H7 (cell line): ENCODE measurements around the gene JMY. TPM values are rescaled to one million over a fixed set of nuclear protein-coding genes. Genes with fewer than 3 reads are reported as not detected.
A peak's percentile ranks its signal among the peaks of the same experiment; 100 is the strongest.
"Not testable (repeated sequence)": the region's sequence is repeated elsewhere in the genome, so short reads cannot be mapped to it uniquely, and the experiment has no call there.

ENCODE experiments used
- DNase-seq: peaks from one replicate; pipeline ENCODE4 v3.0.0; 2012
- H3K27me3 ChIP-seq: 2 replicates; pipeline ENCODE4 v1.6.0; 2011; ENCODE audit warnings: mild to moderate bottlenecking, low read length; ENCODE audit not compliant: control insufficient read depth, insufficient read depth
- H3K36me3 ChIP-seq: replicated peaks from 2 replicates; pipeline ENCODE4 v1.5.1; 2011; ENCODE audit warnings: low read length; ENCODE audit not compliant: control insufficient read depth, insufficient read depth
- H3K4me3 ChIP-seq: 2 replicates; pipeline ENCODE4 v1.5.1; 2011; ENCODE audit warnings: low read depth, mild to moderate bottlenecking, control low read depth, low read length, moderate library complexity; ENCODE audit not compliant: insufficient read depth
- total RNA-seq: library from RNA; depleted of rRNA; stranded (reverse); fragments of >200 nt; shearing (Covaris generic); gene quantifications from 2 replicates; pipeline ENCODE4 v1.2.3, GENCODE V29; 2014

Gene JMY
- total RNA-seq, 1 experiment from 2014 or later, result 8.7 TPM

- H3K27me3 ChIP-seq, result no peaks in the 10 kb centered on the region
- H3K36me3 ChIP-seq, result no peaks in the 10 kb centered on the region
- no peak overlapping the region for H3K4me3 ChIP-seq
- DNase-seq, result no peak
Observed at GRCh38 chr5:79225441-79225840, 10.5 kb upstream of the JMY start.

GRCh38 chr5:79227484-79228025, 8.4 kb upstream of the JMY start:
- H3K4me3 ChIP-seq, result no peak overlapping the region
- no peaks in the 10 kb centered on the region for H3K36me3 ChIP-seq
- DNase-seq, result no peak

GRCh38 chr5:79229357-79230174, 6.4 kb upstream of the JMY start:
- Histone ChIP-seq H3K36me3 (no peaks in the 10 kb centered on the region), H3K27me3 (no peaks in the 10 kb centered on the region)

More at GRCh38 chr5:79227484-79228025, 8.4 kb upstream of the JMY start:
- no peaks in the 10 kb centered on the region for H3K27me3 ChIP-seq

GRCh38 chr5:79235261-79235633, 684 bp upstream of the JMY start:
- no peaks in the 10 kb centered on the region for H3K36me3 ChIP-seq
- DNase-seq, result no peak
- H3K27me3 ChIP-seq, result peaks cover 5% of the 10 kb centered on the region
- peak overlapping the region; percentile 85 for H3K4me3 ChIP-seq

More at GRCh38 chr5:79229357-79230174, 6.4 kb upstream of the JMY start:
- DNase-seq, result no peak
- no peak overlapping the region for H3K4me3 ChIP-seq

GRCh38 chr5:79236362-79236969, 535 bp downstream of the JMY start:
- no peaks in the 10 kb centered on the region for H3K36me3 ChIP-seq
- H3K4me3 ChIP-seq, result peak overlapping the region; percentile 85
- peak; percentile 85 for DNase-seq
- peaks cover 5% of the 10 kb centered on the region for H3K27me3 ChIP-seq

- peaks cover 5% of the 10 kb centered on the region for H3K27me3 ChIP-seq
- peak overlapping the region; percentile 85 for H3K4me3 ChIP-seq
- peak; percentile 63 for DNase-seq
- no peaks in the 10 kb centered on the region for H3K36me3 ChIP-seq
Observed at GRCh38 chr5:79236970-79237739, 1.2 kb downstream of the JMY start.

- peaks cover 5% of the 10 kb centered on the region for H3K27me3 ChIP-seq
- peak overlapping the region; percentile 85 for H3K4me3 ChIP-seq
- DNase-seq, result no peak
- no peaks in the 10 kb centered on the region for H3K36me3 ChIP-seq
Observed at GRCh38 chr5:79237740-79238560, 2.0 kb downstream of the JMY start.

GRCh38 chr5:79240561-79240960, 4.6 kb downstream of the JMY start:
- H3K27me3 ChIP-seq, result peaks cover 5% of the 10 kb centered on the region
- no peak for DNase-seq
- H3K4me3 ChIP-seq, result no peak overlapping the region
- no peaks in the 10 kb centered on the region for H3K36me3 ChIP-seq

GRCh38 chr5:79241535-79241979, 5.6 kb downstream of the JMY start:
- no peak for DNase-seq
- no peaks in the 10 kb centered on the region for H3K36me3 ChIP-seq
- no peak overlapping the region for H3K4me3 ChIP-seq

GRCh38 chr5:79242242-79243039, 6.5 kb downstream of the JMY start:
- H3K4me3 ChIP-seq, result no peak overlapping the region
- peaks cover under 1% of the 10 kb centered on the region; the same call in 1 of the 2 replicates for H3K27me3 ChIP-seq
- H3K36me3 ChIP-seq, result no peaks in the 10 kb centered on the region
- no peak for DNase-seq

More at GRCh38 chr5:79241535-79241979, 5.6 kb downstream of the JMY start:
- H3K27me3 ChIP-seq, result peaks cover 5% of the 10 kb centered on the region

GRCh38 chr5:79243224-79243623, 7.3 kb downstream of the JMY start:
- Histone ChIP-seq H3K36me3 (no peaks in the 10 kb centered on the region), H3K4me3 (no peak overlapping the region), H3K27me3 (no peaks in the 10 kb centered on the region)
- DNase-seq, result no peak

GRCh38 chr5:79254067-79254466, 18.1 kb downstream of the JMY start:
- not testable (repeated sequence) for H3K4me3 ChIP-seq, H3K27me3 ChIP-seq, H3K36me3 ChIP-seq, DNase-seq
